NCI-H748 (cell line): ENCODE measurements around the gene SLC26A3.

Experiments
- DNase-seq: peaks from one replicate; lab custom pipeline; 2025; ENCODE audit not compliant: unreplicated experiment; lab: John Stamatoyannopoulos, UW

Gene SLC26A3

GRCh38 chr7:107751113-107751512, 51.9 kb downstream of the SLC26A3 start:
- no peak for DNase-seq

GRCh38 chr7:107746006-107746405, 57.0 kb downstream of the SLC26A3 start:
- DNase-seq = no peak

- no peak for DNase-seq
Observed at GRCh38 chr7:107744345-107744750, 58.7 kb downstream of the SLC26A3 start.

- DNase-seq = peak; percentile 96
Observed at GRCh38 chr7:107743567-107744344, 59.3 kb downstream of the SLC26A3 start, which contains the start of gene CBLL1. Gene CBLL1 (plus strand): TSS chr7:107744142. CDS start chr7:107744164, 22 bp downstream.

GRCh38 chr7:107742678-107743566, 60.1 kb downstream of the SLC26A3 start:
- DNase-seq = peak; percentile 90

GRCh38 chr7:107728276-107728675, 74.7 kb downstream of the SLC26A3 start:
- DNase-seq = no peak

GRCh38 chr7:107726356-107727130, 76.5 kb downstream of the SLC26A3 start:
- no peak for DNase-seq

- peak; percentile 58 for DNase-seq
Observed at GRCh38 chr7:107725138-107725740, 77.8 kb downstream of the SLC26A3 start.

GRCh38 chr7:107723255-107723654, 79.8 kb downstream of the SLC26A3 start:
- no peak for DNase-seq

GRCh38 chr7:107721286-107721685, 81.7 kb downstream of the SLC26A3 start:
- no peak for DNase-seq

- DNase-seq = no peak
Observed at GRCh38 chr7:107718456-107719193, 84.4 kb downstream of the SLC26A3 start.

- no peak for DNase-seq
Observed at GRCh38 chr7:107715531-107715930, 87.5 kb downstream of the SLC26A3 start.
